ENCODE results near the gene SERTAD2. TPM values are rescaled to one million over a fixed set of nuclear protein-coding genes. Genes with fewer than 3 reads are reported as not detected.

SERTAD2 gene
- total RNA-seq, 1 donor from 2014 or later, result 9.8 TPM

GRCh38 chr2:64631771-64632170 is 21.9 kb downstream of the SERTAD2 start:
- no peak for DNase-seq (ENCODE audit: low spot score)
- H3K27me3 Mint-ChIP-seq (ENCODE audit: unreplicated experiment), result peaks cover 7% of the 10 kb centered on the region
- H3K9me3 Mint-ChIP-seq (ENCODE audit: unreplicated experiment), result no peaks in the 10 kb centered on the region
- H3K27ac Mint-ChIP-seq (ENCODE audit: unreplicated experiment), result no peak overlapping the region
- TF ChIP-seq CTCF (IDR thresholded peaks at IDR 0.05; ENCODE audit: unreplicated experiment), result no peak
- peaks cover 14% of the 10 kb centered on the region for H3K4me1 Mint-ChIP-seq (ENCODE audit: unreplicated experiment)
- no peak overlapping the region for H3K4me3 Mint-ChIP-seq (ENCODE audit: unreplicated experiment)
- H3K36me3 Mint-ChIP-seq (ENCODE audit: low read depth, unreplicated experiment), result peaks cover 13% of the 10 kb centered on the region

- Mint-ChIP-seq H3K9me3 (ENCODE audit: unreplicated experiment) (no peaks in the 10 kb centered on the region), H3K27ac (ENCODE audit: unreplicated experiment) (peak overlapping the region; percentile 27), H3K27me3 (ENCODE audit: unreplicated experiment) (peaks cover 7% of the 10 kb centered on the region), H3K4me3 (ENCODE audit: unreplicated experiment) (no peak overlapping the region), H3K4me1 (ENCODE audit: unreplicated experiment) (peaks cover 11% of the 10 kb centered on the region), H3K36me3 (ENCODE audit: low read depth, unreplicated experiment) (peaks cover 7% of the 10 kb centered on the region)
- no peak for DNase-seq (ENCODE audit: low spot score)
- no peak for TF ChIP-seq CTCF (IDR thresholded peaks at IDR 0.05; ENCODE audit: unreplicated experiment)
These were observed 23.0 kb downstream of the SERTAD2 start for GRCh38 chr2:64630752-64631151.

GRCh38 chr2:64629875-64630274 is 23.8 kb downstream of the SERTAD2 start:
- H3K4me3 Mint-ChIP-seq (ENCODE audit: unreplicated experiment), result no peak overlapping the region
- TF ChIP-seq CTCF (IDR thresholded peaks at IDR 0.05; ENCODE audit: unreplicated experiment), result no peak
- no peaks in the 10 kb centered on the region for H3K9me3 Mint-ChIP-seq (ENCODE audit: unreplicated experiment)
- no peak overlapping the region for H3K27ac Mint-ChIP-seq (ENCODE audit: unreplicated experiment)
- H3K4me1 Mint-ChIP-seq (ENCODE audit: unreplicated experiment), result peaks cover 8% of the 10 kb centered on the region
- H3K36me3 Mint-ChIP-seq (ENCODE audit: low read depth, unreplicated experiment), result peaks cover 4% of the 10 kb centered on the region
- DNase-seq (ENCODE audit: low spot score), result no peak
- H3K27me3 Mint-ChIP-seq (ENCODE audit: unreplicated experiment), result peaks cover 7% of the 10 kb centered on the region

GRCh38 chr2:64629329-64629781 is 24.4 kb downstream of the SERTAD2 start:
- Mint-ChIP-seq H3K27me3 (ENCODE audit: unreplicated experiment) (peaks cover 7% of the 10 kb centered on the region), H3K36me3 (ENCODE audit: low read depth, unreplicated experiment) (peaks cover 4% of the 10 kb centered on the region), H3K4me3 (ENCODE audit: unreplicated experiment) (no peak overlapping the region), H3K27ac (ENCODE audit: unreplicated experiment) (no peak overlapping the region), H3K9me3 (ENCODE audit: unreplicated experiment) (no peaks in the 10 kb centered on the region), H3K4me1 (ENCODE audit: unreplicated experiment) (peaks cover 8% of the 10 kb centered on the region)
- TF ChIP-seq CTCF (IDR thresholded peaks at IDR 0.05; ENCODE audit: unreplicated experiment), result no peak
- DNase-seq (ENCODE audit: low spot score), result no peak

GRCh38 chr2:64627860-64628841 is 25.6 kb downstream of the SERTAD2 start:
- H3K9me3 Mint-ChIP-seq (ENCODE audit: unreplicated experiment), result no peaks in the 10 kb centered on the region
- no peak overlapping the region for H3K27ac Mint-ChIP-seq (ENCODE audit: unreplicated experiment)
- peaks cover 4% of the 10 kb centered on the region for H3K36me3 Mint-ChIP-seq (ENCODE audit: low read depth, unreplicated experiment)
- peaks cover 11% of the 10 kb centered on the region for H3K4me1 Mint-ChIP-seq (ENCODE audit: unreplicated experiment)
- no peak for TF ChIP-seq CTCF (IDR thresholded peaks at IDR 0.05; ENCODE audit: unreplicated experiment)
- DNase-seq (ENCODE audit: low spot score), result no peak
- no peak overlapping the region for H3K4me3 Mint-ChIP-seq (ENCODE audit: unreplicated experiment)
- peaks cover 11% of the 10 kb centered on the region for H3K27me3 Mint-ChIP-seq (ENCODE audit: unreplicated experiment)

Data from endothelial cell (in vitro differentiated cells).